GM12872 (cell line): ENCODE measurements around the gene MAP3K5.

ENCODE experiments used
- TF ChIP-seq, protein P1 (sequence below): IDR thresholded peaks from 3 replicates; pipeline ENCODE4 v1.5.1; 2011; ENCODE audit warnings: low read depth, mild to moderate bottlenecking, low read length, moderate library complexity; ENCODE audit not compliant: insufficient read depth

The MAP3K5 gene

DNA sequence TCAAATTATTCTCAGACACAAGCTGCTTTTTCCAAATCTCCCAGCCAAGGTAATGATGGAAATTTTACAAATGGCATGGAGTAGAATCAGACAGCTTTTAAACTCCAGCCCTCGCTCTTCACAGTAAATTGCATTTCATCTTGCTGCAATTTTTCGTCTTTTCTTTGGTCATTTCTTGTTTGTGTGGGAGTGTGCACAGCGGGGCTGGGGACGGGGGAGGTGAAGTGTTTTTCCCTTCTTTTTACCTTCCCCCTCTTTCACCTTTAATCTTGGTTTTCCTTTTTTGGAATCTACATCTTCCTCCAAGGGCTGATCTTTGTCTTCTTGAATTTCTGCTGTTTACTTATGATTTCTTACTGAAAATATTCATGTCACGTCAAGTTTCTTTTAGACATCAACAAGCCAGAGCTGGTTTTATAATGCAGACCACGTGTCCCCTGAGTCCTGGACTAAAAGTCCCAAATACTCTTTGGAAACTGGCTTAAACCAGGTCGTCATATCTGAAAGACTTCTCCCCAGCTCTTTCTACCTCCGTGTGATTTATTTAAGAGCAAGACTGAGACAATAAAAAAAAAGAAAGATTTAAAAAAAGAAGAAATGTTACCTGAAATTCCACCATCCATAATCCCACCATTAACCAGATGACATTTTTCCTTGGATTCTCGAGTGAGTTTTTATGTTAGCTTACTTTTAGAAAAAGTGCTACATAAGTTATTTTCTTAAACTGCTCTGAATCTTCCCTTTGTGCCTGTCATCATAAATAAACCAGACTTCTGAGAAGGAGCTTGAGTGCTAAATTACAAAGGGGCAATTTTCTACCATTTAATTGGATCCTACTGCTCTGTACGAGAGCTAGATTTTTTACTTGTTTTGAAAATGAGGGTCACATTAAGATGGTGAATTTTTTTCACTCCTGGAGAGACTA lies 52.0 kb downstream of the MAP3K5 start:
- TF ChIP-seq, protein P1, sequence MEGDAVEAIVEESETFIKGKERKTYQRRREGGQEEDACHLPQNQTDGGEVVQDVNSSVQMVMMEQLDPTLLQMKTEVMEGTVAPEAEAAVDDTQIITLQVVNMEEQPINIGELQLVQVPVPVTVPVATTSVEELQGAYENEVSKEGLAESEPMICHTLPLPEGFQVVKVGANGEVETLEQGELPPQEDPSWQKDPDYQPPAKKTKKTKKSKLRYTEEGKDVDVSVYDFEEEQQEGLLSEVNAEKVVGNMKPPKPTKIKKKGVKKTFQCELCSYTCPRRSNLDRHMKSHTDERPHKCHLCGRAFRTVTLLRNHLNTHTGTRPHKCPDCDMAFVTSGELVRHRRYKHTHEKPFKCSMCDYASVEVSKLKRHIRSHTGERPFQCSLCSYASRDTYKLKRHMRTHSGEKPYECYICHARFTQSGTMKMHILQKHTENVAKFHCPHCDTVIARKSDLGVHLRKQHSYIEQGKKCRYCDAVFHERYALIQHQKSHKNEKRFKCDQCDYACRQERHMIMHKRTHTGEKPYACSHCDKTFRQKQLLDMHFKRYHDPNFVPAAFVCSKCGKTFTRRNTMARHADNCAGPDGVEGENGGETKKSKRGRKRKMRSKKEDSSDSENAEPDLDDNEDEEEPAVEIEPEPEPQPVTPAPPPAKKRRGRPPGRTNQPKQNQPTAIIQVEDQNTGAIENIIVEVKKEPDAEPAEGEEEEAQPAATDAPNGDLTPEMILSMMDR: no peak

DNA sequence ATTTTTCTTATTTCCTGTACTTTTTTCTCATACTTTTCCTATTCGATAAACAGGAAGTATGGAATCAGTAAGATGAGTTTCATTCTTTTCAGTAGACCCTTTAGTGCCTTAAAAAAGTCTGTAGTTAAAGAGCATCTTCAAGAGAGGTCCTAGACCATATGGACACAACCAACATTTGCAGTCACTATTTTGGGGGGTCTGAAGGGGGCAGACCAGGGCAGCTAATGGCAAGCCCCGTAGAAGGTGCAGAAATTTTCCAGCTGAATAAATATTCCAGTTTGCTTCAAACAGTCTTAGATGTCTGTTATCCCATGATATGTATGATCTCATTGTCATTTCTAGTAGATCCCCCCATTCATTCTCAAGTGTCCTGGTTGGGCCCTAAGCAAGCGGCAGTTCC lies 52.8 kb downstream of the MAP3K5 start:
- TF ChIP-seq, protein P1: no peak

DNA sequence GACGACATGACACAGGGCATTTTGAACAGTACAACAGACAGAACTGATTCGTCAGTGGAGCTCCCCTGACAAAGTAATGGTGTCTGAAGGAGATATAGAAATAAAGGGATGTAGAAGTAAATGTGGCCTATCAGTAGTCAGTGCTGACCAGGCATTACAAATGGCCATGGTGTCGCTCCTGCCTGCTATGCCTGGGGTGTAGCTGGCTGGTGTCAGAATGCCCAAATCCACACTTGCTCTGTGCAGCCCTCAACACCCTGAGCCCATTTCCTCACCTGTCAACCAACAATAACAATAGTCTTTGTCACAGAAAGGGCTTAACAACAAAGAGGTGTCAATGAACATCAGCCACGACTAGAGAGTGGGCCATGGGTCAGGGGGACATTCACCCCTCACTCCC lies 53.2 kb downstream of the MAP3K5 start:
- TF ChIP-seq, protein P1: no peak

DNA sequence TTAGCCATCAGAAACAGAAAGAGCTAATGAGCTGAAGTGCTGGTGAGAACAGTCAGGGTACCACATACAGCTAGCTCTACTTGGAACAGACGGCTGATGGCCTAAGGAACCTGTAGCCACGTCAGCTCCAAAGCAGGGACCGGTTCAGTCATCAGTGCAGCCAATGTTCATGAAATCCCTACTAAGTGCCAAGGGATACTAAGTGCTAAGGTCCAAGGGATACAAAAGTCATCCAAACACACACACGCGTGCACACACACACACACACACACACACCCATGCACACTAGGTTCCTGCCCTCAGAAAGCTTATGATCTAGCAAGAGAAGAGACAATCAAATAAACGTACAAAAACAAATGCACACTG lies 53.6 kb downstream of the MAP3K5 start:
- TF ChIP-seq, protein P1: no peak

DNA sequence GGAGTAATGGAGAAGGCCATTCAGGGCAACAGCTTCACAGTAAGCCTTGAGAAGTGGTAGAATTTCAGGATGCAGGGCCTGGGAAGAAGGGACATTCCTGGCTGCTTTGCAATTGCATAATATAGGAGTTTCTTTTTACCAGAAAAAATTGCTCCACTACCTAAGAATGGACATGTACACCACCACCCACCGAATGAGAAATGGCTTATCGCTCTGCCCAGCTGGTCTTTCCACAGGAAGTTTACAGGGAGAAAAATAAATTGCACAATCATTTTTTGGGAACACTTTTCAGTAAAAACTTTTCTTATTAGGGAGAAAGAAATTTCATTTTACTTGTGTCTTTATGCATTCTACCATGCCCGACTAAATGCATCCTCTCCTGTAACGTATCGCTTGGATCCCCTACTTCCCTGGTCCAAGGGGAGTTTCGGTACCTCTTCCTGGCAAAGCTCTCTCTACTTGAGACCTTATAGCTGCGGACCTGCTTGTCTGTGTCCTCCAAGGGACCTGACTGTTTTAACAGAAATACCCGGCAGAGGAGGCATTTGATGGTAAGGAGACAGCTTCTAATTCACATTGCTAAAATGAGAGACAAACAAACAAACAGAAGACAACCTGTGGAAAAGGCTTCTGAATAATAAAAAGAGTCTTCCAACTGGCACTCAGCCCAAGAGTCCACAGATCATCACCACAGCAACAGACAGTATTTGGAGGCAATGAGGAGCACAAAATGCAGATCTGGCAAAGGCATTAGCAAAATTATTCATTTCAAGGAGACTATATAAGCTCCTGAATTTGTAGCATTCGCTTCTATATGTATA lies 54.2 kb downstream of the MAP3K5 start:
- TF ChIP-seq, protein P1: no peak

GRCh38 chr6:136737374-136737844 lies 54.9 kb downstream of the MAP3K5 start:
- TF ChIP-seq, protein P1: no peak

DNA sequence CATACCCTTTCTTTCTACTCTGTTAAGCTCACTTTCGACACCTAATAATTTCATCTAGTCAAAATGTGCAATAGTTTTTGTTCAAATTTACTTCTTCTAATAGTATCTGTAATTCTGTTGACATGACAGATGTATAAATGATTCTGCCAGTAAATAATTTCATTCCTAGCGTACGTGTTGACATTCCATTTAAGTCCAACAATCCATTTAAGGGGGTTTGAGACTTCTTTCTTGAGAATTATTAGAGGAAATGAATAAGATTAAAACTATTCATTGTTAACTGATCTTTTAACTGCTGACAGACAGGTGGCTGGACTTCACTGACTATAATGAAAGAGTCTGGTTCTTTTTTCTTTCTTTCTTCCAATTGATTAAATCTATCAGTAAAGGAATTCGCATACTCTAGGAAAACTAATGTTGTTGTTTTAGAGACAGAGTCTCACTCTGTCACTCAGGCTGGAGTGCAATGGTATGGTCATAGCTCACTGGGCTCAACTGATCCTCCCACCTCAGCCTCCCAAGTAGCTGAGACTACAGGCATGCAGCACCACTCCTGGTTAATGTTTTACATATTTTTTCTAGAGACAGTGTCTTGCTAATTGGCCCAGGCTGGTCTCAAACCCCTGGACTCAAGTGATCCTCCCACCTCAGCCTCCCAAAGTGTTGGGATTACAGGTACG lies 55.9 kb downstream of the MAP3K5 start:
- TF ChIP-seq, protein P1: no peak
